GM21360 (cell line): Measurements from ENCODE around the gene DDX1.
"Not testable (repeated sequence)": the region's sequence is repeated elsewhere in the genome, so short reads cannot be mapped to it uniquely, and the experiment has no call there.

Experiments used
- ATAC-seq: cut with Tn5 transposase; IDR thresholded peaks from one replicate; pipeline ENCODE4 v1.9.1; 2021; ENCODE audit warnings: mild to moderate bottlenecking, moderate library complexity; ENCODE audit not compliant: unreplicated experiment

The DDX1 gene

GRCh38 chr2:15591692-15592463, at the start of gene DDX1:
TSS of gene DDX1 (plus strand) at chr2:15591868. CDS start at chr2:15591934, 66 bp downstream.
- ATAC-seq, result peak; percentile 95

- ATAC-seq, result not testable (repeated sequence)
These were observed 49.4 kb upstream of the DDX1 start for GRCh38 chr2:15542269-15542668.

DNA sequence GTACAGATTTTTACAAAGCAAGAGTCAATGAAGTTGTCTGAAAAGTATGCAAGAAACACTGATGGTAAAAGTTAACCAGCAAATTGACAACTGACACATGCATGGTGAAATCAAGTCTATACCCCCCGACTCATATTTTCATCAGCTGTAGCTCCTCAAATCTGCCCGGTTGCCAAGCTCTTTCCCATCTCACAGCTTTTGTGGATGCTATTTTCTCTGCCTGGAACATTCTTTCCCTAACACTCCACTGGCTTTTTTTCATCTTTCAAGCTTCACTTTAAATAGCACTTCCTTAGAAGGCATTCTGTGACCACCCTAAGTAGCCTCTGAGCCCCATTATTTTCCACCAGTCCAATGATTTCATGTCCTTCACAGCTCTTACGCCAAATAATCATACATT, 48.6 kb upstream of the DDX1 start:
- no peak for ATAC-seq

DNA sequence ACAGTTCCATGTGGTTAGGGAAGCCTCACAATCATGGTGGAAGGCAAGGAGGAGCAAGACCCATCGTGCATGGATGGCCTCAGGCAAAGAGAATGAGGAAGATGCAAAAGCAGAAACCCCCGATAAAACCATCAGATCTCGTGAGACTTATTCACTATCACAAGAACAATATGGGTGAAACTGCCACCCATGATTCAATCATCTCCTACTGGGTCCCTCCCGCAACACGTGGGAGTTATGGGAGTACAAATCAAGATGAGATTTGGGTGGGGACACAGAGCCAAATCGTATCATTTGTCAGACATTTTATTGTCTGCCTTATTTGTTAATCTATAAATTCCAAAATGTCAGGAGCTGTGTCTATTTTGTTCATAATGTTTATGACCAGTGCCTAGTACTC, 48.1 kb upstream of the DDX1 start:
- ATAC-seq, result no peak

DNA sequence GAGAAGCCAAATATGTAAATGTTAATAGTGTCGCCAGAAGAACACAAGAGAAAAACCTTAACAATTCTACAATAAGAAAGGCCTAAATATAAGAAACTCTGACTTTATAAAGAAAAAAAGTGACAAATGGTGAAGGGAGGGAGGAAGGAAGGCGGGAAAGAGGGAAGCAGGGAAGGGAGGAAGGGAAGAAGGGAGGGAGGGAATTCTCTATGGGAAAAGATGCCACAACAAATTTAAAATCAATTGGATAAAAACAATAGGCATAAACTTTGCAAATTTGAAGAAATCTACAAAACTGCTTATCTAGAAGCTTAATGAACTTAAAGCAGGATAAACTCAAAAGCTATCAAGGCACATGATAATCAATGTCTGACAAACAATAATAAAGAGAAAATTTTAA, 47.4 kb upstream of the DDX1 start:
- no peak for ATAC-seq

GRCh38 chr2:15546297-15547098, 45.2 kb upstream of the DDX1 start:
- ATAC-seq, result no peak

- ATAC-seq, result no peak
These were observed 44.4 kb upstream of the DDX1 start for GRCh38 chr2:15547115-15547876.

GRCh38 chr2:15548974-15549373, 42.7 kb upstream of the DDX1 start:
- ATAC-seq, result no peak

DNA sequence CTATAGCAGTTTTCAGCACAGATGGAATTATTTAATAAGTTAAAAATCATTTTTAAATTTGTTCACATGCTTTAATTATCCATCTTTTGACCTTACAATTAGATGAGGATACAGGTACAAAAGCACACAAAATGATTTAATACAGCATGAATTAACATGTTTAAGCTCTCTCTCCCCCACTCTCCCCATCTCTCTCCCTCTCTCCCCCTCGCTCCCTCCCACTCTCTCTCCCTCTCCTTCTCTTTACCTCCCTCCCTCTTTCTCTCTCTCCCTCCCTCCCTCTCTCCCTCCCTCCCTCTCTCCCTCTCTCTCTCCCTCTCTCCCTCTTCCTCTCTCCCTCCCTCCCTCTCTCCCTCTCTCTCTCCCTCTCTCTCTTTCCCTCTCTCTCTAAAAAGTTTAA, 38.1 kb upstream of the DDX1 start:
- ATAC-seq, result no peak

DNA sequence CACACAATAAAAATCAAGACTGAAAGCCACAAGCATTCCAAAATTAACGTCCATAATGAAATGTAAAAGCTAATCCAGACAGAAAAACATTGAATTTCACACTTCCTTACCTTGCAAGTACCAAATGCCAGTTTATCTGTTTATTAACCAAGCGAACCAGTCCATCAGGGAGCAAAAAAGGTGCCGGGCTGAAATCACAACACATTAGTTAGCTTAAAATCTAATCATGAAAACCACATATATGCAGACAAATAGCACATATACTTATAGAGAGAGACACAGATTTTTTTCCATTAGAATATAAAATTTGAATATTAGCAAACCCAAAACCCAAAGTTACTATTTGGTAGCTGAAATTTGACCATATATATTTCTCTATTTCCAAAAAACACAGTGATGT, 37.7 kb upstream of the DDX1 start:
- ATAC-seq, result no peak

DNA sequence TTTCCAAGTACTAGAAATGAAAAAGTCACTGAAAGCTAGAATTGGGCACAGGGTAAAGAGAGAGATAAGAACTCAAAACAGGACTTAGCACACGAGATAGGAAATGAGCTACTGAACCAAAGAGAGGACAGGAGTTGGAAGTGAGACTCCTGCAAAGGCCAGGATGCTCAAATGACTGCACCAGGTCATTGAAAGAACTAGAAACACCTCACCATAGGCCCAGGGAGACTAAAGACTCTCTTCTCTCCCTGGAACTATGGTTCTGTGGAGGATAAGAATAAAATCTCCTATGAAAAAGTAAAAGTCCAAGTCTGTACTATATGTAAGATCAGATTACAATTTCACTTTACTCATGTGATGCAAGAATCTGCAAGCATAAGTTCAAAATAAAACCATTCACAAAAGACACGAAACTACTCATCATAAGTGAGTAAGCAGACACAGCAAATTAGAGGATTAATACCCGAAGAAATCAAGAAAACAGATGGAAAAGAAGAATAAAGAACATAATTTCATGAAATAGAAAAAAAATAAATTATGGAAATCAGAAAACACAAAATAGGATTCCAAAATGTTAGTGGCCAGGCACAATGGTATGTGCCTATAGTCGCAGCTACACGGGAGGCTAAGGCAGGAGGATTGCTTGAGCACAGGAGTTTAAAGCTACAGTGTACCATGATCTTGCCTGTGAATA, 37.0 kb upstream of the DDX1 start:
- ATAC-seq, result no peak

DNA sequence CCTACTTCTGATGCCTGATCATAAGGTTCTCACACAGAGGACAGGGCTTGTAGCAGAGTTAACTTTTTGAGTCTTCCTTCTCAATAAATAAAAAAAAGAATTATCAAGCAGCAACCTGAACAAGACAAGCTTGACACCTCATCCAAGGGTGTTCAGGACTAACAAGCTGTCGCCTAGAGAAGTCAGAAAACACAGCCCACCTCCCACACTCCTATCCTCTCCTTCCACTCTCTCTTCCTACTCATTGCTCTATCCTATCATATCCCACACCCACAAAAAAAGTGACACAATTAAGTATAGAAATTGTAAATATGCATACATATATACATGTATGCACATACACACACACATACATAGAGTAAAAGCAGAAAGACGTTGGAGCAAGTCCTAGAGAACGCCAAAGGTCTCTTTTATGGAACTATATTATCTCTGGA, 35.9 kb upstream of the DDX1 start:
- no peak for ATAC-seq

GRCh38 chr2:15556311-15556930, 35.2 kb upstream of the DDX1 start:
- no peak for ATAC-seq

GRCh38 chr2:15557887-15558311, 33.8 kb upstream of the DDX1 start:
- no peak for ATAC-seq

DNA sequence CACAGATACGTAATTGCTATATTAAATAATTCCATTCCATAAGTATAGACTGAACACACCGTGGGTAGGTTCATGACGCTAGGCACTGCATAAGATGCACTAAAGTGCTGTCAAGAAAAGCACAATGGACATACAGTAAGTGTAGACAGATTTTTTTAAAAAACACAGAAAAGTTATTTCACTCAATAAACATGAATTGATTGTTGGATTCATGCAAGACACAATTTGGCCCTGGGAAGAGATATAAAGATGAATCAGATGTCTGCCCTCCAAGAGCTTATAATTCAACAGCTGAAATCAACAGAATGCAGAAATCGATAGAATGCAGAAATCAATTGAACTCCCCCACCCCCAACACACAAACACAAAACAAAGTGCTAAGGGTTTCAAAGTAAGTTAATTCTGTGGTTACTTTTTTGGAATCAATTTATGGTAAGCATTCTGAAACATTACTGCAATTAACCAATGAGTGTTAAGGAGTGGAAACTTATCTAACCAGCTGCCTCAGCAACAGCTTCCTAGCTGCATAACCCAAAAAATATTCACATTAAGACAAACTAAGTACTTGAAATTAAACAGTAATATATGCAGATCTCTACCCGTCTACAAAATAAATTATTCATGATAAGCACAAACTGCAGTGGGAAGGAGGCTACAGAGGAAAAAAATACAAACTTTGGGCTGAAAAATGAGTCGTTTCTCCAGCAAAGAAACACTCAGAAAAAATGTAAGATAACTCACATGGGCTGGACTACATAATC, 32.1 kb upstream of the DDX1 start:
- no peak for ATAC-seq

DNA sequence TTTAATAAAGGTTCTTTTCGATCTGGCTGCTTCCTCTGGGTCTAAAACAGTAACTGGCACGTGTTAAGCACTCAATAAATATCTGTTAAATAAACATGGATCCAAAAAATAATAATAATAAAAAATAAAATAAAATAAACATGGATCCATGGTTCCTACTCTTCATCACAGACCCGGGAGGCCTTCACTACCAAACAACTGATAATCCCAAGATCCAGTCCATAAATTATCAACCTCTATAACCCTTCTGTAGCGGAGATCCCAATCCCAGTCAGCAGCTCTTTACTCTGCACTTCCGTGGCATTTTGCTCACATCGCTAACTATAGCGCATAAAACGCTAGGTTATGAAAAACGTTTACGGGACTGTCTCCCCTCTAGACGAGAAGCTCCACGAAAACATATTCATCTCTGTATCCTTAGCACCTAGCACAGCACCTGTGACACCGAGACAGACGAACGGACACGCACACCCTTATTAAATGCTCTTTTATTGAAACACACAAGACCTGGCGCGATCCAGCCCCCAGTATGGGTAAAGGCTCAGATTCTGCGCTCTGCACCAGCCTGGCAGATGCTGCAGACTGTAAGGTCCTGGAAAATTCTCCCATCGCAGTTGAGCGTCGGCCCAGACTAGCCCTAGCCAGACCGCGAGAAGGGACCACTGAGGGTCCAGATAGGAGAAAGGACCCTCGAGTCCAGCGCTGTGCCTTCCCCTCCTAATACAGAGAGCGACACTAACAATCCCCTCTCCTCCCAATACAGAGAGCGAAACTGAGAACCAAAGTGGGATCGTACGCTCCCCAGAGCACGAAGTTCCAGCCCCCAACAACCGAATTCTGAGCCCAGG, 31.3 kb upstream of the DDX1 start:
- peak; percentile 47 for ATAC-seq

DNA sequence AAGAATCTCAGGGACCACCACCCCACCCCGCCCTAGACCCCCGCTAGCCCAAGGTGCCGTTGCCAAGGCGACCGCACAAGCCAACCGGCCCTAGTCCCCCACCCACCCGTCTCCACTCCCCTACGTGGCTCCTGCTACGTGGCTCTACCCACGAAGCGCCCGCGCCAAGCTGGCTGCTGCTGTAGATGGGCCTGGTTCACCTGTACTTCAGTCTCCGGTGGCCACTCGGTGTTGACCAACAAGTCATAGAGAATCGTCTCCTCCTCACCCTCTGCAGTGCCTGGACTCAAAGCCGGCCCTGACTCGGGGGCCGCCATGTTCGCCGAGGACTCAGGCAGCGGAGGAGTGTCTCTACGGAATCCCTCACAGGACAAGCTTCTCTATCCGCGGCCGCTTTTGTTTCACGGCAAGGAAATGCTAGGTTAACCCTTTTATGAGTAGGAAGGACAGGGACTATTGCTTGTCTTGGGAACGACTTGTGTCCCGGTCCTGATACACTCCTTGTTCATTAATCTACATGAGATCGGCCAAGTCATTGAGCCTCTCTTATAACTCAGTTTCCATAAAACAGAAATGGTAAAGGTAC, 30.6 kb upstream of the DDX1 start, which contains the start of gene NBAS:
Gene NBAS, minus strand, starts transcription at position 347 of the 586 bp plus-strand sequence. Its CDS starts 30 bp downstream, at position 317.
- peak; percentile 85 for ATAC-seq
